Neural cell (in vitro differentiated cells): Measurements from ENCODE around the gene RAET1E. TPM values are rescaled to one million over a fixed set of nuclear protein-coding genes. Genes with fewer than 3 reads are reported as not detected.

Source experiments
- H2AFZ ChIP-seq: fragments of 200-600, 300-800 bp; sonication (generic), shearing (Covaris generic); 2 replicates; pipeline ENCODE4 v1.6.0; 2014; ENCODE audit warnings: low read depth, mild to moderate bottlenecking, antibody characterized with exemption, low read length, moderate library complexity
- H3F3A ChIP-seq: fragments of 200-600 bp; shearing (Covaris generic); 2 replicates; pipeline ENCODE4 v1.6.1; 2016; ENCODE audit warnings: mild to moderate bottlenecking, moderate library complexity, mixed read lengths, antibody characterized with exemption, low read length; ENCODE audit not compliant: insufficient read depth, poor library complexity, severe bottlenecking
- H3K27ac ChIP-seq: fragments of 200-600, 300-800 bp; sonication (generic), shearing (Covaris generic); 2 replicates; pipeline ENCODE4 v1.5.1; 2014; ENCODE audit warnings: mild to moderate bottlenecking, low read length, moderate library complexity
- H3K27me3 ChIP-seq: fragments of 300-800, 200-600 bp; sonication (generic), shearing (Covaris generic); 2 replicates; pipeline ENCODE4 v1.6.0; 2014; ENCODE audit warnings: mild to moderate bottlenecking, low read depth, low read length, moderate library complexity; ENCODE audit not compliant: insufficient read depth
- H3K36me3 ChIP-seq: fragments of 300-800, 200-600 bp; sonication (generic), shearing (Covaris generic); 2 replicates; pipeline ENCODE4 v1.5.1; 2014; ENCODE audit warnings: mild to moderate bottlenecking, antibody characterized with exemption, low read length, moderate library complexity; ENCODE audit not compliant: insufficient read depth
- H3K4me2 ChIP-seq: fragments of 300-800, 200-600 bp; sonication (generic), shearing (Covaris generic); 2 replicates; pipeline ENCODE4 v1.6.0; 2014; ENCODE audit warnings: mild to moderate bottlenecking, low read length
- H3K4me3 ChIP-seq: fragments of 300-800, 200-600 bp; sonication (generic), shearing (Covaris generic); 2 replicates; pipeline ENCODE4 v1.5.1; 2014; ENCODE audit warnings: mild to moderate bottlenecking, low read length, moderate library complexity
- H3K79me2 ChIP-seq: fragments of 200-600 bp; shearing (Covaris generic); replicated peaks from 2 replicates; pipeline ENCODE4 v1.6.0; 2014; ENCODE audit warnings: mild to moderate bottlenecking, low read length, moderate library complexity; ENCODE audit not compliant: insufficient read depth
- H3K9ac ChIP-seq: fragments of 300-800, 200-600 bp; sonication (generic), shearing (Covaris generic); 2 replicates; pipeline ENCODE4 v1.6.1; 2016; ENCODE audit warnings: mild to moderate bottlenecking, low read length, mixed read lengths
- H3K9me2 ChIP-seq: fragments of 200-600 bp; shearing (Covaris generic); 2 replicates; pipeline ENCODE4 v1.6.1; 2016; ENCODE audit warnings: mild to moderate bottlenecking, low read length, mixed read lengths; ENCODE audit not compliant: insufficient read depth
- H3K9me3 ChIP-seq: fragments of 200-600, 300-800 bp; sonication (generic), shearing (Covaris generic); 2 replicates; pipeline ENCODE4 v1.6.1; 2016; ENCODE audit warnings: mild to moderate bottlenecking, mixed run types, low read length, moderate library complexity, mixed read lengths
- H4K20me1 ChIP-seq: fragments of 200-600 bp; shearing (Covaris generic); 2 replicates; pipeline ENCODE4 v1.6.1; 2016; ENCODE audit warnings: mild to moderate bottlenecking, mixed run types; ENCODE audit not compliant: insufficient read depth
- EP300 ChIP-seq: fragments of 450-650 bp; conservative IDR thresholded peaks from 2 replicates; pipeline ENCODE4 v1.6.1; 2014; ENCODE audit warnings: antibody characterized with exemption, mild to moderate bottlenecking, moderate library complexity; ENCODE audit not compliant: poor library complexity, severe bottlenecking
- EZH2 ChIP-seq: fragments of 200-600, 300-800 bp; shearing (Covaris generic), sonication (generic); IDR thresholded peaks from 2 replicates; pipeline ENCODE4 v1.6.1; 2014; ENCODE audit warnings: antibody characterized with exemption, low read length, borderline replicate concordance, mild to moderate bottlenecking; ENCODE audit not compliant: insufficient read depth, poor library complexity, severe bottlenecking
- MXI1 ChIP-seq: fragments of 450-650 bp; conservative IDR thresholded peaks from 2 replicates; pipeline ENCODE4 v1.6.1; 2014; ENCODE audit warnings: antibody characterized with exemption, mild to moderate bottlenecking; ENCODE audit not compliant: poor library complexity, severe bottlenecking
- POLR2AphosphoS5 ChIP-seq: IDR thresholded peaks from 2 replicates; pipeline ENCODE4 v1.6.1; 2012
- RAD21 ChIP-seq: fragments of 450-650 bp; conservative IDR thresholded peaks from 2 replicates; pipeline ENCODE4 v1.6.1; 2014; ENCODE audit warnings: antibody characterized with exemption, mild to moderate bottlenecking, moderate library complexity
- REST ChIP-seq: IDR thresholded peaks from 2 replicates; pipeline ENCODE4 v1.6.1; 2012; ENCODE audit warnings: borderline replicate concordance
- SMC3 ChIP-seq: fragments of 450-650 bp; conservative IDR thresholded peaks from 2 replicates; pipeline ENCODE4 v1.6.1; 2014; ENCODE audit warnings: antibody characterized with exemption, mild to moderate bottlenecking, moderate library complexity; ENCODE audit not compliant: poor library complexity
- TAF1 ChIP-seq: IDR thresholded peaks from 2 replicates; pipeline ENCODE4 v1.6.1; 2012; ENCODE audit warnings: low read depth
- polyA plus RNA-seq: library from polyadenylated mRNA; depleted of rRNA; stranded (reverse); fragments of >200 nt; gene quantifications from 2 replicates; pipeline ENCODE4 v1.2.3, GENCODE V29; 2014
- TF ChIP-seq, protein P1 (sequence below): fragments of 450-650 bp; IDR thresholded peaks from 2 replicates; pipeline ENCODE4 v1.5.1; 2014; ENCODE audit warnings: antibody characterized with exemption, mild to moderate bottlenecking, moderate library complexity; ENCODE audit not compliant: poor library complexity, severe bottlenecking

The RAET1E gene
- polyA plus RNA-seq, 1 donor from 2014 or later = not detected

GRCh38 chr6:149935668-149936067 lies 37.8 kb upstream of the RAET1E start:
- Histone ChIP-seq H3K4me3 (no peak overlapping the region), H3F3A (no peaks in the 10 kb centered on the region), H3K79me2 (no peaks in the 10 kb centered on the region), H2AFZ (no peak overlapping the region), H3K27me3 (peaks cover 90% of the 10 kb centered on the region), H3K4me2 (no peak overlapping the region), H3K36me3 (no peaks in the 10 kb centered on the region), H3K9ac (no peak overlapping the region), H3K9me2 (no peaks in the 10 kb centered on the region), H4K20me1 (no peaks in the 10 kb centered on the region), H3K9me3 (no peaks in the 10 kb centered on the region), H3K27ac (no peak overlapping the region)
- no peak for TF ChIP-seq RAD21
- TF ChIP-seq, protein P1, sequence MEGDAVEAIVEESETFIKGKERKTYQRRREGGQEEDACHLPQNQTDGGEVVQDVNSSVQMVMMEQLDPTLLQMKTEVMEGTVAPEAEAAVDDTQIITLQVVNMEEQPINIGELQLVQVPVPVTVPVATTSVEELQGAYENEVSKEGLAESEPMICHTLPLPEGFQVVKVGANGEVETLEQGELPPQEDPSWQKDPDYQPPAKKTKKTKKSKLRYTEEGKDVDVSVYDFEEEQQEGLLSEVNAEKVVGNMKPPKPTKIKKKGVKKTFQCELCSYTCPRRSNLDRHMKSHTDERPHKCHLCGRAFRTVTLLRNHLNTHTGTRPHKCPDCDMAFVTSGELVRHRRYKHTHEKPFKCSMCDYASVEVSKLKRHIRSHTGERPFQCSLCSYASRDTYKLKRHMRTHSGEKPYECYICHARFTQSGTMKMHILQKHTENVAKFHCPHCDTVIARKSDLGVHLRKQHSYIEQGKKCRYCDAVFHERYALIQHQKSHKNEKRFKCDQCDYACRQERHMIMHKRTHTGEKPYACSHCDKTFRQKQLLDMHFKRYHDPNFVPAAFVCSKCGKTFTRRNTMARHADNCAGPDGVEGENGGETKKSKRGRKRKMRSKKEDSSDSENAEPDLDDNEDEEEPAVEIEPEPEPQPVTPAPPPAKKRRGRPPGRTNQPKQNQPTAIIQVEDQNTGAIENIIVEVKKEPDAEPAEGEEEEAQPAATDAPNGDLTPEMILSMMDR = no peak
- no peak for TF ChIP-seq POLR2AphosphoS5
- TF ChIP-seq SMC3 = no peak
- no peak for TF ChIP-seq REST
- TF ChIP-seq EP300 = no peak

DNA sequence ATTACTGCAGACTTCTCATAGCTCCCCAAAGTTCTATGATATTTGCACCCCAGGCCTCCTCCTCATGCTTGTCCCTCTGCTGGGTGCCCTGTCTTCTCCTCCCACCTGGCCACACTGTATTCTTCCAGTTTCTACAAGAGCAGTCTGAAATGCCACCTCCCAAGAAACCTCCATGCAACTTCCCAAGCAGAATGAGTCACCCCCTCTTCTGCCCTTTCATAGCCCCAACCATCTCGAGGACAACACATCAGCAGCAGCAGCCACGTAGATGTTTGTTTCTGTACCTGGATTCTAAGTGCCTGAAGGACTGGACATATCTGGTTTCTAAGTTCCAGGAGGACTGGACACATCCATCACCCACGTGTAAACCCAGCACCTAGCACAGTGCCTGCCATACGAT lies 37.3 kb upstream of the RAET1E start:
- H3K9ac ChIP-seq = no peak overlapping the region
- H3F3A ChIP-seq = no peaks in the 10 kb centered on the region
- no peak overlapping the region for H3K27ac ChIP-seq
- no peaks in the 10 kb centered on the region for H3K9me2 ChIP-seq
- no peaks in the 10 kb centered on the region for H3K79me2 ChIP-seq
- peaks cover 90% of the 10 kb centered on the region for H3K27me3 ChIP-seq
- H4K20me1 ChIP-seq = no peaks in the 10 kb centered on the region
- H2AFZ ChIP-seq = no peak overlapping the region
- H3K4me3 ChIP-seq = no peak overlapping the region
- H3K36me3 ChIP-seq = no peaks in the 10 kb centered on the region
- no peak overlapping the region for H3K4me2 ChIP-seq
- TF ChIP-seq MXI1 = no peak
- TF ChIP-seq EZH2 = no peak
- TF ChIP-seq REST = no peak
- TF ChIP-seq EP300 = no peak
- TF ChIP-seq RAD21 = no peak
- no peak for TF ChIP-seq POLR2AphosphoS5
- no peak for TF ChIP-seq SMC3
- no peak for TF ChIP-seq TAF1
- TF ChIP-seq, protein P1 = no peak
- no peaks in the 10 kb centered on the region for H3K9me3 ChIP-seq
